CD14-positive monocyte (primary cell): ENCODE measurements around the gene DSTYK. TPM values are rescaled to one million over a fixed set of nuclear protein-coding genes. Genes with fewer than 3 reads are reported as not detected.

Source experiments
- DNase-seq, 3 donors: peaks; one replicate each; pipeline ENCODE4 v3.0.0-alpha.2; 2011 to 2022
- H2AFZ ChIP-seq: 2 replicates; pipeline ENCODE4 v1.6.0; 2012; ENCODE audit warnings: mild to moderate bottlenecking, low read depth, low read length, inconsistent platforms; ENCODE audit not compliant: insufficient read depth, poor library complexity, severe bottlenecking
- H3K27ac ChIP-seq, 2 donors: 1 replicate in 1 of 2; 2 replicates in 1 of 2; pipeline ENCODE4 v1.5.1; 2012 to 2013; ENCODE audit warnings: low read length in 2 of 2, control low read depth in 1 of 2, inconsistent platforms in 1 of 2, low read depth in 1 of 2, mild to moderate bottlenecking in 1 of 2
- H3K27me3 ChIP-seq, 2 donors: one replicate each; pipeline versions ENCODE4 v1.6.0 to v1.6.1; 2011 to 2013; ENCODE audit warnings: low read length in 2 of 2; ENCODE audit not compliant: control insufficient read depth in 2 of 2, insufficient read depth in 2 of 2
- H3K36me3 ChIP-seq, 2 donors: replicated peaks in 1 of 2; 1 replicate in 1 of 2; 2 replicates in 1 of 2; pipeline versions ENCODE4 v1.5.1 to v1.6.1; 2012 to 2013; ENCODE audit warnings: low read length in 2 of 2, control low read depth in 1 of 2, inconsistent platforms in 1 of 2, mild to moderate bottlenecking in 1 of 2; ENCODE audit not compliant: insufficient read depth in 2 of 2, control insufficient read depth in 1 of 2
- H3K4me1 ChIP-seq, 2 donors: 1 replicate in 1 of 2; 2 replicates in 1 of 2; pipeline versions ENCODE4 v1.5.1 to v1.6.1; 2012 to 2013; ENCODE audit warnings: low read length in 2 of 2, control low read depth in 1 of 2, inconsistent platforms in 1 of 2, mild to moderate bottlenecking in 1 of 2, moderate library complexity in 1 of 2; ENCODE audit not compliant: insufficient read depth in 2 of 2, control insufficient read depth in 1 of 2
- H3K4me2 ChIP-seq: replicated peaks from 2 replicates; pipeline ENCODE3; 2012; ENCODE audit warnings: low read length, moderate library complexity, mild to moderate bottlenecking; ENCODE audit not compliant: poor library complexity, severe bottlenecking; ENCODE audit errors: extremely low read depth
- H3K4me3 ChIP-seq, 3 experiments: fragments of 200-600 bp in 1 of 3; sonication (generic) in 1 of 3; replicated peaks in 1 of 3; 1 replicate in 2 of 3; 2 replicates in 1 of 3; pipeline ENCODE4 v1.5.1; 2011 to 2013; ENCODE audit warnings: low read length in 3 of 3, mild to moderate bottlenecking in 3 of 3, control low read depth in 2 of 3, low read depth in 2 of 3, inconsistent platforms in 1 of 3, moderate library complexity in 1 of 3
- H3K79me2 ChIP-seq: 2 replicates; pipeline ENCODE4 v1.6.0; 2012; ENCODE audit warnings: mild to moderate bottlenecking, control low read depth, inconsistent platforms, low read length, moderate library complexity; ENCODE audit not compliant: insufficient read depth
- H3K9ac ChIP-seq: 2 replicates; pipeline ENCODE4 v1.6.0; 2017; ENCODE audit warnings: low read length, mild to moderate bottlenecking; ENCODE audit not compliant: insufficient read depth, poor library complexity, severe bottlenecking
- H3K9me3 ChIP-seq, 2 donors: replicated peaks in 1 of 2; 1 replicate in 1 of 2; 2 replicates in 1 of 2; pipeline versions ENCODE4 v1.5.1 to v1.6.1; 2012 to 2013; ENCODE audit warnings: low read length in 2 of 2, control low read depth in 1 of 2; ENCODE audit not compliant: control insufficient read depth in 1 of 2, insufficient read depth in 1 of 2
- H4K20me1 ChIP-seq: 2 replicates; pipeline ENCODE4 v1.6.0; 2012; ENCODE audit warnings: mild to moderate bottlenecking, low read length, control low read depth, moderate library complexity; ENCODE audit not compliant: insufficient read depth
- H3K27ac Mint-ChIP-seq, 7 donors: one replicate each; pipeline ENCODE4 v1.8.0; 2020; ENCODE audit warnings: mild to moderate bottlenecking in 7 of 7, mixed read lengths in 7 of 7, moderate library complexity in 6 of 7, inconsistent platforms in 2 of 7
- H3K27me3 Mint-ChIP-seq, 3 donors: one replicate each; pipeline ENCODE4 v1.8.0; 2021 to 2022; ENCODE audit warnings: low read depth in 3 of 3, mild to moderate bottlenecking in 3 of 3, mixed read lengths in 3 of 3, moderate library complexity in 3 of 3, inconsistent platforms in 1 of 3
- H3K36me3 Mint-ChIP-seq, 2 donors: one replicate each; pipeline ENCODE4 v1.8.0; 2020; ENCODE audit warnings: mixed read lengths in 2 of 2, inconsistent platforms in 1 of 2, mild to moderate bottlenecking in 1 of 2
- H3K4me1 Mint-ChIP-seq: one replicate; pipeline ENCODE4 v1.8.0; 2020; ENCODE audit warnings: mild to moderate bottlenecking, mixed read lengths
- H3K4me3 Mint-ChIP-seq, 2 donors: one replicate each; pipeline ENCODE4 v1.8.0; 2020; ENCODE audit warnings: mild to moderate bottlenecking in 2 of 2, mixed read lengths in 2 of 2, moderate library complexity in 1 of 2
- H3K9me3 Mint-ChIP-seq, 7 donors: one replicate each; pipeline ENCODE4 v1.8.0; 2020 to 2022; ENCODE audit warnings: mixed read lengths in 7 of 7, mild to moderate bottlenecking in 6 of 7, moderate library complexity in 6 of 7, inconsistent platforms in 2 of 7
- WGBS: methylation state at CpG from one replicate; pipeline ENCODE4 v1.1.5; 2013; ENCODE audit warnings: missing lambda C conversion rate; ENCODE audit not compliant: insufficient coverage; 5-methylcytosine and 5-hydroxymethylcytosine counted together
- intact Hi-C, 2 donors: fragments of 100-400 bp; cut with micrococcal nuclease; formaldehyde crosslinking; loops; one replicate each; pipeline versions ENCODE4 v1.15.0 to v1.15.1; 2023
- polyA plus RNA-seq, 3 donors: library from polyadenylated mRNA; depleted of rRNA in 1 of 3; unstranded in 2 of 3; stranded (reverse) in 1 of 3; fragments of 300-500 nt in 2 of 3; fragments of >200 nt in 1 of 3; fragmentation: Illumina TruSeq in 2 of 3; gene quantifications; 1 replicate in 2 of 3; 2 replicates in 1 of 3; pipeline ENCODE4 v1.2.3, GENCODE V29; 2012 to 2021
- TF ChIP-seq, protein P1 (sequence below): fragments of 200-600 bp; IDR thresholded peaks from one replicate; pipeline ENCODE4 v1.8.0; 2022; ENCODE audit warnings: antibody characterized with exemption, mild to moderate bottlenecking

Gene DSTYK
- polyA plus RNA-seq, 3 donors, result 2.9 to 6.5 (median 3.8) TPM

GRCh38 chr1:205230982-205231381, 19.5 kb upstream of the DSTYK start:
- no peak for DNase-seq
- Mint-ChIP-seq H3K27me3 (peaks cover 45 to 49% (median 46%) of the 10 kb centered on the region in 3 donors), H3K27ac (no peak overlapping the region), H3K4me1 (peaks cover 35% of the 10 kb centered on the region), H3K4me3 (no peak overlapping the region), H3K9me3 (peaks cover 0 to 14% (median 4%) of the 10 kb centered on the region in 7 donors), H3K36me3 (peaks cover 3% of the 10 kb centered on the region in 2 donors)
- H3K9me3 ChIP-seq, result no peaks in the 10 kb centered on the region
- intact Hi-C loops, result no loop called here
- H3K4me2 ChIP-seq, result no peak overlapping the region
- 100% methylated on average over 1 of the region's 5 CpGs for WGBS
- H3K4me1 ChIP-seq, result peaks cover 27% of the 10 kb centered on the region in 2 donors
- TF ChIP-seq, protein P1, sequence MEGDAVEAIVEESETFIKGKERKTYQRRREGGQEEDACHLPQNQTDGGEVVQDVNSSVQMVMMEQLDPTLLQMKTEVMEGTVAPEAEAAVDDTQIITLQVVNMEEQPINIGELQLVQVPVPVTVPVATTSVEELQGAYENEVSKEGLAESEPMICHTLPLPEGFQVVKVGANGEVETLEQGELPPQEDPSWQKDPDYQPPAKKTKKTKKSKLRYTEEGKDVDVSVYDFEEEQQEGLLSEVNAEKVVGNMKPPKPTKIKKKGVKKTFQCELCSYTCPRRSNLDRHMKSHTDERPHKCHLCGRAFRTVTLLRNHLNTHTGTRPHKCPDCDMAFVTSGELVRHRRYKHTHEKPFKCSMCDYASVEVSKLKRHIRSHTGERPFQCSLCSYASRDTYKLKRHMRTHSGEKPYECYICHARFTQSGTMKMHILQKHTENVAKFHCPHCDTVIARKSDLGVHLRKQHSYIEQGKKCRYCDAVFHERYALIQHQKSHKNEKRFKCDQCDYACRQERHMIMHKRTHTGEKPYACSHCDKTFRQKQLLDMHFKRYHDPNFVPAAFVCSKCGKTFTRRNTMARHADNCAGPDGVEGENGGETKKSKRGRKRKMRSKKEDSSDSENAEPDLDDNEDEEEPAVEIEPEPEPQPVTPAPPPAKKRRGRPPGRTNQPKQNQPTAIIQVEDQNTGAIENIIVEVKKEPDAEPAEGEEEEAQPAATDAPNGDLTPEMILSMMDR, result no peak
- no peak overlapping the region for H3K9ac ChIP-seq
- H4K20me1 ChIP-seq, result no peaks in the 10 kb centered on the region
- no peak overlapping the region for H3K27ac ChIP-seq
- no peaks in the 10 kb centered on the region for H3K36me3 ChIP-seq
- H3K27me3 ChIP-seq, result peaks cover 29 to 43% of the 10 kb centered on the region in 2 donors
- H3K79me2 ChIP-seq, result no peaks in the 10 kb centered on the region
- no peak overlapping the region for H2AFZ ChIP-seq
- no peak overlapping the region for H3K4me3 ChIP-seq

GRCh38 chr1:205229916-205230700, 18.6 kb upstream of the DSTYK start:
- Histone ChIP-seq H3K79me2 (no peaks in the 10 kb centered on the region), H3K27me3 (peaks cover 37 to 52% of the 10 kb centered on the region in 2 donors), H3K36me3 (no peaks in the 10 kb centered on the region), H3K4me2 (no peak overlapping the region), H3K4me1 (peaks cover 27% of the 10 kb centered on the region in 2 donors), H3K27ac (no peak overlapping the region), H2AFZ (no peak overlapping the region), H4K20me1 (no peaks in the 10 kb centered on the region), H3K9me3 (no peaks in the 10 kb centered on the region), H3K9ac (no peak overlapping the region), H3K4me3 (no peak overlapping the region)
- TF ChIP-seq, protein P1, result no peak
- H3K9me3 Mint-ChIP-seq, result peaks cover 0 to 14% (median 4%) of the 10 kb centered on the region in 7 donors
- peaks cover 46 to 50% (median 47%) of the 10 kb centered on the region in 3 donors for H3K27me3 Mint-ChIP-seq
- H3K36me3 Mint-ChIP-seq, result peaks cover 3% of the 10 kb centered on the region in 2 donors
- WGBS, result 27% methylated on average over 10 of the region's 10 CpGs
- peak in 1 of 3 donors; percentile 29 for DNase-seq
- intact Hi-C loops, result no loop called here
- H3K4me3 Mint-ChIP-seq, result peak overlapping the region; percentile 81 to 96
- H3K4me1 Mint-ChIP-seq, result peaks cover 35% of the 10 kb centered on the region
- no peak overlapping the region for H3K27ac Mint-ChIP-seq
